Panc1 (cell line): ENCODE measurements around the gene AHRR. TPM values are rescaled to one million over a fixed set of nuclear protein-coding genes. Genes with fewer than 3 reads are reported as not detected.

Experiments
- ATAC-seq: fragments of 200-7000 bp; cut with Tn5 transposase; 2 replicates; pipeline ENCODE4 v1.9.1; 2020; ENCODE audit warnings: mild to moderate bottlenecking, moderate library complexity
- BruUV-seq: library from RNA; stranded (reverse); fragments of 400-500 nt; replicated peaks from 2 replicates; lab custom pipeline; 2021; lab: Mats Ljungman, UMichigan
- CTCF ChIA-PET: fragments of 300-600 bp; sonication (Branson Sonifier 250); formaldehyde crosslinking; loops from one replicate; lab custom pipeline; 2022; ENCODE audit warnings: antibody characterized with exemption; lab: Charles Lee
- POLR2A ChIA-PET: fragments of 300-600 bp; sonication (Branson Sonifier 250); formaldehyde crosslinking; loops from one replicate; lab custom pipeline; 2022; ENCODE audit warnings: antibody characterized with exemption; lab: Charles Lee
- DNase-seq: peaks from one replicate; pipeline ENCODE4 v3.0.0-alpha.2; 2010; ENCODE audit warnings: low read depth, low spot score
- H3K27ac ChIP-seq: 2 replicates; pipeline ENCODE4 v1.5.1; 2011; ENCODE audit warnings: mild to moderate bottlenecking, low read length, inconsistent platforms
- H3K27me3 ChIP-seq: fragments of 200-500 bp; sonication (Bioruptor generic); 2 replicates; pipeline ENCODE4 v1.6.0; 2014; ENCODE audit warnings: low read length, inconsistent platforms; ENCODE audit not compliant: control insufficient read depth, insufficient read depth
- H3K36me3 ChIP-seq: fragments of 200-500 bp; sonication (Bioruptor generic); 2 replicates; pipeline ENCODE4 v1.5.1; 2014; ENCODE audit warnings: inconsistent platforms, mild to moderate bottlenecking, low read length, moderate library complexity; ENCODE audit not compliant: control insufficient read depth, insufficient read depth
- H3K4me1 ChIP-seq: 2 replicates; pipeline ENCODE4 v1.5.1; 2011; ENCODE audit warnings: inconsistent platforms, mild to moderate bottlenecking, low read length, moderate library complexity; ENCODE audit not compliant: control insufficient read depth, insufficient read depth
- H3K4me3 ChIP-seq, 2 experiments: 2 replicates each; pipeline ENCODE4 v1.5.1; 2011 to 2012; ENCODE audit warnings: low read depth in 2 of 2, low read length in 2 of 2, mild to moderate bottlenecking in 2 of 2, inconsistent platforms in 1 of 2, moderate library complexity in 1 of 2
- H3K9me3 ChIP-seq: fragments of 200-500 bp; sonication (Bioruptor generic); 2 replicates; pipeline ENCODE4 v1.5.1; 2014; ENCODE audit warnings: low read depth, mild to moderate bottlenecking, inconsistent platforms, low read length, moderate library complexity; ENCODE audit not compliant: control insufficient read depth, insufficient read depth
- CTCF ChIP-seq: fragments of 450-650 bp; IDR thresholded peaks from 2 replicates; pipeline ENCODE4 v1.5.1; 2017; ENCODE audit warnings: mild to moderate bottlenecking
- POLR2AphosphoS5 ChIP-seq: IDR thresholded peaks from 2 replicates; pipeline ENCODE4 v1.6.1; 2012; ENCODE audit warnings: mild to moderate bottlenecking, low read depth, low read length, moderate library complexity
- REST ChIP-seq, 2 experiments: IDR thresholded peaks; 2 replicates each; pipeline ENCODE4 v1.6.1; 2011 to 2012; ENCODE audit warnings: low read depth in 2 of 2, control low read depth in 1 of 2, low read length in 1 of 2, mild to moderate bottlenecking in 1 of 2, moderate library complexity in 1 of 2; ENCODE audit not compliant: insufficient read depth in 1 of 2
- SIN3A ChIP-seq: IDR thresholded peaks from 2 replicates; pipeline ENCODE4 v1.6.1; 2012; ENCODE audit warnings: low read depth, mild to moderate bottlenecking, low read length, moderate library complexity, borderline replicate concordance; ENCODE audit not compliant: insufficient read depth
- TCF7L2 ChIP-seq: IDR thresholded peaks from 2 replicates; pipeline ENCODE4 v1.6.1; 2011; ENCODE audit warnings: mild to moderate bottlenecking, low read depth, low read length, inconsistent platforms
- in situ Hi-C: cut with HindIII; loops from 2 replicates; pipeline ENCODE4 v1.10.0; 2016; ENCODE audit warnings: low sequenced_read_pairs, low pct_unique_long_range_greater_than_20kb
- intact Hi-C: fragments of 100-400 bp; cut with micrococcal nuclease; formaldehyde crosslinking; loops from one replicate; pipeline ENCODE4 v1.10.0; 2022; ENCODE audit not compliant: unreplicated experiment
- total RNA-seq: library from RNA; stranded (reverse); gene quantifications from one replicate; pipeline ENCODE4 v1.2.1, GENCODE V29; 2021; ENCODE audit not compliant: unreplicated experiment

The AHRR gene
- total RNA-seq, 1 experiment from 2014 or later: 23.6 TPM

- TF ChIP-seq CTCF (no peak), POLR2AphosphoS5 (no peak), TCF7L2 (no peak), REST (IDR thresholded peaks at IDR 0.05; ENCODE audit: insufficient read depth in 1 of 2, low read depth in 2 of 2, low read length in 1 of 2) (no peak), SIN3A (no peak)
- no peaks in the 10 kb centered on the region for H3K4me1 ChIP-seq
- DNase-seq (no peak), ATAC-seq (no peak)
- H3K36me3 ChIP-seq: peaks cover 26% of the 10 kb centered on the region
- no peak overlapping the region for H3K27ac ChIP-seq
- in situ Hi-C loops: no loop called here
- no peaks in the 10 kb centered on the region for H3K27me3 ChIP-seq
- ChIA-PET POLR2A (no interaction called here), CTCF (no interaction called here)
- peaks cover 21% of the 10 kb centered on the region; the same call in 1 of the 2 replicates for H3K9me3 ChIP-seq
- BruUV-seq: no TSS peak
- no peak overlapping the region for H3K4me3 ChIP-seq
- intact Hi-C loops: no loop called here
These were observed 131.6 kb downstream of the AHRR start for GRCh38 chr5:452978-453710.

- BruUV-seq: no TSS peak
- no peak overlapping the region for H3K4me3 ChIP-seq
- POLR2A ChIA-PET: no interaction called here
- H3K9me3 ChIP-seq: peaks cover 21% of the 10 kb centered on the region; the same call in 1 of the 2 replicates
- H3K27me3 ChIP-seq: no peaks in the 10 kb centered on the region
- H3K4me1 ChIP-seq: no peaks in the 10 kb centered on the region
- DNase-seq (no peak), ATAC-seq (no peak)
- peaks cover 25% of the 10 kb centered on the region for H3K36me3 ChIP-seq
- CTCF ChIA-PET: no interaction called here
- H3K27ac ChIP-seq: no peak overlapping the region
- in situ Hi-C loops (no loop called here), intact Hi-C loops (no loop called here)
- no peak for TF ChIP-seq POLR2AphosphoS5
- no peak for TF ChIP-seq REST (IDR thresholded peaks at IDR 0.05; ENCODE audit: insufficient read depth in 1 of 2, low read depth in 2 of 2, low read length in 1 of 2)
- TF ChIP-seq TCF7L2: no peak
- no peak for TF ChIP-seq CTCF
- TF ChIP-seq SIN3A: no peak
These were observed 132.4 kb downstream of the AHRR start for GRCh38 chr5:453725-454481.
